ENCODE measurements around the gene ERBB4. TPM values are rescaled to one million over a fixed set of nuclear protein-coding genes. Genes with fewer than 3 reads are reported as not detected.

ERBB4 gene
- polyA plus RNA-seq, 1 experiment: not detected

DNA sequence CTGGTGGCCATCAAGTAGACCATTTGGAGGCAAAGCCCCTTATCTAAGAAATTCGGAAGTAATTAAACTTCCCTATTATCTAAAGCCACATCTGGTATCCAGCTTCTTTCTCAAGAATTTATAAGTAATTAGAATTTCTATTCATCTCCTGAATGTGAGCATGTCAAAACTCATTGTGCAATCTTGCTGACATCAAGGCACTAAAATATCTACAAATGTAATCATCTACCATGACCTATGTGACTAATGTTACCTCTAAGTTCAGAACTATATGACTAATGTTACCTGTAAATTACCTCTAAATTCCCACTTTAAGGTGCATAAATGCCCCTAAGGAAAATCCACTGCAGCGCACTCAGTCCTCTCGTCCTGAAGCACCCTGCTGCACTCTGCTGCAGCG is 1209.2 kb downstream of the ERBB4 start:
- no peak overlapping the region for H3K4me3 ChIP-seq (ENCODE audit: low read depth, low read length)
- POLR2A ChIA-PET: no interaction called here
- H3K27me3 ChIP-seq (ENCODE audit: control insufficient read depth, insufficient read depth, low read length): no peaks in the 10 kb centered on the region
- no peak overlapping the region for H3K27ac ChIP-seq (ENCODE audit: low read depth, low read length)
- H3K9me3 ChIP-seq (ENCODE audit: control insufficient read depth, insufficient read depth, low read length): peaks cover 15% of the 10 kb centered on the region
- TF ChIP-seq, protein P1, sequence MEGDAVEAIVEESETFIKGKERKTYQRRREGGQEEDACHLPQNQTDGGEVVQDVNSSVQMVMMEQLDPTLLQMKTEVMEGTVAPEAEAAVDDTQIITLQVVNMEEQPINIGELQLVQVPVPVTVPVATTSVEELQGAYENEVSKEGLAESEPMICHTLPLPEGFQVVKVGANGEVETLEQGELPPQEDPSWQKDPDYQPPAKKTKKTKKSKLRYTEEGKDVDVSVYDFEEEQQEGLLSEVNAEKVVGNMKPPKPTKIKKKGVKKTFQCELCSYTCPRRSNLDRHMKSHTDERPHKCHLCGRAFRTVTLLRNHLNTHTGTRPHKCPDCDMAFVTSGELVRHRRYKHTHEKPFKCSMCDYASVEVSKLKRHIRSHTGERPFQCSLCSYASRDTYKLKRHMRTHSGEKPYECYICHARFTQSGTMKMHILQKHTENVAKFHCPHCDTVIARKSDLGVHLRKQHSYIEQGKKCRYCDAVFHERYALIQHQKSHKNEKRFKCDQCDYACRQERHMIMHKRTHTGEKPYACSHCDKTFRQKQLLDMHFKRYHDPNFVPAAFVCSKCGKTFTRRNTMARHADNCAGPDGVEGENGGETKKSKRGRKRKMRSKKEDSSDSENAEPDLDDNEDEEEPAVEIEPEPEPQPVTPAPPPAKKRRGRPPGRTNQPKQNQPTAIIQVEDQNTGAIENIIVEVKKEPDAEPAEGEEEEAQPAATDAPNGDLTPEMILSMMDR (IDR thresholded peaks at IDR 0.05; ENCODE audit: low read depth, low read length): no peak
- no peak for DNase-seq (ENCODE audit: low read depth, low spot score)
- CTCF ChIA-PET: no interaction called here

DNA sequence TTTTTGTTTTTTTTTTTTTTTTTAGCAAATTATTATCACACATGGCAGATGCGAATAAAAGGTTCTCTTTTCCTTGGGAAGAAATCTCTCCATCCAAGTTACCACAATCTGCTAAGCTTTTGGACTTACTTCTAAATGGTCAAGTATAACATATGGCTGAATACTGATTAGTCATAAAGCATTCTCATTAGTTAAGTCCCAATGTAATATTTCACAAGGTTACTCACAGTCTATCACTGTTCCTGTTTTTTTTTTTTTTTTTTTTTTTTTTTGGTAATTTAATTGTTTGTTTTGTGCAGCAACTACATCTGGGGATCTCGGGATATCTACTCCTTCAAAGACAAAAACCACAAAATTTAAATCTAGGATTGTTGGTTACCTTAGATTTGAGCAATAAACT is 1210.5 kb downstream of the ERBB4 start:
- CTCF ChIA-PET: no interaction called here
- peaks cover 15% of the 10 kb centered on the region for H3K9me3 ChIP-seq (ENCODE audit: control insufficient read depth, insufficient read depth, low read length)
- TF ChIP-seq, protein P1 (IDR thresholded peaks at IDR 0.05; ENCODE audit: low read depth, low read length): no peak
- no peak overlapping the region for H3K4me3 ChIP-seq (ENCODE audit: low read depth, low read length)
- no peaks in the 10 kb centered on the region for H3K27me3 ChIP-seq (ENCODE audit: control insufficient read depth, insufficient read depth, low read length)
- POLR2A ChIA-PET: no interaction called here
- no peak for DNase-seq (ENCODE audit: low read depth, low spot score)
- H3K27ac ChIP-seq (ENCODE audit: low read depth, low read length): no peak overlapping the region

Small RNA genes within 50 kb of the gene (small RNA-seq; reads per million reads assigned to genes)
- gene MIR548F2 (ENCODE audit: insufficient read length, low read depth) (not detected), gene RNA5SP119 (ENCODE audit: insufficient read length, low read depth) (not detected)
